HG02610 (cell line): Measurements from ENCODE around the gene DCUN1D1.

Source experiments
- ATAC-seq: cut with Tn5 transposase; IDR thresholded peaks from one replicate; pipeline ENCODE4 v1.9.1; 2021; ENCODE audit warnings: mild to moderate bottlenecking, moderate library complexity; ENCODE audit not compliant: unreplicated experiment

The DCUN1D1 gene

GRCh38 chr3:182902236-182902635 is 78.1 kb downstream of the DCUN1D1 start:
- no peak for ATAC-seq

- ATAC-seq, result no peak
These were observed 83.8 kb downstream of the DCUN1D1 start for GRCh38 chr3:182896553-182896952.

- ATAC-seq, result no peak
These were observed 84.7 kb downstream of the DCUN1D1 start for GRCh38 chr3:182895513-182896112.

- no peak for ATAC-seq
These were observed 88.1 kb downstream of the DCUN1D1 start for GRCh38 chr3:182892226-182892625.

GRCh38 chr3:182891364-182891763 is 89.0 kb downstream of the DCUN1D1 start:
- ATAC-seq, result no peak

GRCh38 chr3:182889948-182890629 is 90.2 kb downstream of the DCUN1D1 start:
- no peak for ATAC-seq
